Pons (tissue), 1 donor: ENCODE measurements around the gene PDE4D.
"Not testable (repeated sequence)": the region's sequence is repeated elsewhere in the genome, so short reads cannot be mapped to it uniquely, and the experiment has no call there.

Experiments
- DNase-seq: peaks from one replicate; pipeline ENCODE4 v3.0.0-alpha.2; 2016; ENCODE audit warnings: low spot score

PDE4D gene

DNA sequence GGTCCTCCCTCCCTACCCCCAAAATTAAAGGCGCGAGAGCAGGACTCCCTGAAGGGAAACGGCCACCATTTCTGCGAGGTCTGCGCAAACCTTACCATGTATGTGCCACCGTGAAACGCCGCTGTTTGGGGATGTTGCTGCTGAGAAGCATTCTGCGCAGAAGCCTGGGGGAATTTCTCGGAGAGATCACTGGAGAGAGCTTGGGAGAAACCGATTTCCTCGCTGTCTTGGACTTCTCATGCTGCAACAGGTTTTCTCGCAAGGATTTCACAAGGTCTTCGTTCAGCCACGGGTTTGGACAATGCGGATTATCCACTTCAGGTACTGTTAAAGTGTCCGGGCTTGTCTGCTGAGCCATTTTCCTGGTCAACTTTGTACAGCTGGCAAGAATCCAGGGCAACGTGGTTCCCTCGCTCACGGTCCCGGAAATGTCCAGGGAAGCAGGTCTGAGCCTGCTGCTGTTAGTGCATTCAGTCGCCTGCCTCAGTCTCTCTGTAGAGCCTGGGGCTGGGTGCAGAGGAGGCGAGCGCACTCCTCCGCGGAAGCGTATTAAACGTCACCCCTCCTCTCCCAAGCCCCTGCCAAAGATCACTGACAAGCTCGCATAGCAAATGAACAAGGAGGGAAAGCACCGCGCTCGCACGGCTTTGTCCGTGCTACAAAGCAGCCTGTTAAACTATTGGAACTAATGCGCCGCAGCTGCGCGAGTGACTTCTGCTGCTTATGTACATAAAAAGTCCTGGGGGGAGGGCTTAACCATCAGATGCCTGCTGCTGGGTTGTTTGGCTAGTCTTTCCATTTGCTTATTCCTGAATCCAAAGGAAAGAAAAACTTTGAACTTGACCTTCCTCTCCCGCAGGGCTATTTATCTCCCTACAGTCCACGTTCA lies 125.1 kb downstream of the PDE4D start:
- DNase-seq, result peak; percentile 53

DNA sequence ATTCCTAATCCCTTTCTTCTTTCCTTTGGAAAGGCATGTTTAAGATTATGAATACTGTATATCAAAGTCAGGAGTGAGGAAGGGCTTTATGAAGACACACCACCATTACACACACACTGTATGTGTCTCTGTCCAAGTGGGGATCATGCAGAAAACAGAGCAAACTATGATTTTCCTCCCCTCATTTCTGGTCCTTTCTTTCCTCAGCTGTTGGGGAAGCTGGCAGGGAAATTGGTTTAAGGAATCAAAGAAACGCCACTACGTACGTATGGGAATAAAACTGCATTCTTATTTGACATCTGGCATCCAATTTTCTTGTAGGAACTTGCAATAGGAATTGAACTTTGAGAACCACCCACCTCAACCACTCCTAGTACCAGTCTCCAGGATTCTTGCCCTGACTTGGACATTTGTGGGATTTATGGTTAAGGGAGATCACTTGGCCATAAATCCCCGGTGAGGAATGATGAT lies 125.8 kb downstream of the PDE4D start:
- no peak for DNase-seq

DNA sequence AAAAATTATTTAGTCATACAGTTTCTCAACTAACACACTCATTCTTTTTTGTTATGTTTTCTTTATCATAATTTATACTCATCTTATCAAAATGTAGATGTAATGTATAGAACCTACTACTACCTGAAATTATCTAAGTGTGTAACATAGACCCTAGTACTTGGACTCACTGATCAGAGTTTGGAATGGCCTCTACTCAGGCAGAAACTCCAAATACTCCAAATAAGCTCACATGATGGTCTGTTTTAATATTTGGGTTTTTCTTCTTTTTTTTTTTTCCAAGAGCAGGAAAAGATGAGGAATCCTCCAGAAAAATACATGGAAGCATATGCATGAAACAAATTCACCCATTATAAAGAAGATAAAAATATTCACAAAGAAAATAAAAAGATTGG lies 126.3 kb downstream of the PDE4D start:
- DNase-seq, result no peak

DNA sequence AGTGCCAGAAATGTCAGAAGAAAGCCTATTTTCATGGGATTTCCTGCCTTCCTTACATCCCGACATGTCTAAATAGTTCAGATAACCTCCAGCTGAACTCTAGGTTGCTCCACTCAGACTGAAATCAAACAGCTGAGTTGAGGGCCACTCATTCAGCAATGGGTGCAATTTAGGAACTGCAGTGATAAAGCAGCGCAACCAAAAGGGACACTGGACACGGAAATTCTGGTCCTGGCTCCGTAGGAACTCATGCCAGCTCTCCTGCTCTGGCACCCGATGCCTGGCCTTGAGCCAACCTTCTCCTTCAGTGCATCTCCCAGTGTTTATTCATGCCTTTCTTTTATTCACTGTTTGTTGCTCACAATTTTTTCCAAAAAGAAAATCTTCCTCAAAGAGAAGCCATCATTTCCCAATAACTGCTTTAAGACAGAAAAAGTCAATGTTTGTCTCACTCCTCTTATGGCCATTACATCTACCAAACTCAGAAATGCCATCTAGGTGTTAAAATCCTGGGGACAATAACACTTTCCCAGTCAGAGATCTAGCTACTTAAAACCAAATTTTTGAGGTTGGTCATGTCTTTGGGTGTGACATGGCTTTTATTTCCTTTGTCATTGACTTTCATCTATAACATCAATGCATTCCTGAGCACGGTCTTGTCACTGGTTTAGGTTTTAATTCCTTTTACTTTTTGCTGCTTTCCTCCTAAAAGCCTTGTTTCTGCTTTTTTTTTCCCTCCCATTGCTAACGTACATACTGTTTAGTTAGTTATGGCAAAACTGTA lies 126.9 kb downstream of the PDE4D start:
- DNase-seq, result peak; percentile 17

DNA sequence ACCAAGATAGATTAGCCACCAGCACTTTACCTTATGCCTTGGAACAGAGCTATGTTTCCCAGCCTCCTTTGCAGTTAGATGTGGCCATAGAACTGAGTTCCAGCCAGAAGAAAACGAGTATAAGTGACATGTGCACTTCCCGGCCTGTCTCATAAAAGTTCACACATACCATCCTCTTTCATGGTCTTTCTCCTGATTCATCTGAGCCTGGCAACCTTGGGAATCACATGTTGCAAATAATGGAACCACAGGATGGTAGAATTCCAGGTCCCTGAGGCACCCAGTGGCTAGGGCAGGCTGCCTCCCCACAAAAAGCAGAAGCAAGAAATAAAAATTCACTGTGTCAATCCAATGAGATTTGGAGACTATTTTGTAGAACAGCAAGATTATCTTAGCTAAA lies 128.1 kb downstream of the PDE4D start:
- no peak for DNase-seq

DNA sequence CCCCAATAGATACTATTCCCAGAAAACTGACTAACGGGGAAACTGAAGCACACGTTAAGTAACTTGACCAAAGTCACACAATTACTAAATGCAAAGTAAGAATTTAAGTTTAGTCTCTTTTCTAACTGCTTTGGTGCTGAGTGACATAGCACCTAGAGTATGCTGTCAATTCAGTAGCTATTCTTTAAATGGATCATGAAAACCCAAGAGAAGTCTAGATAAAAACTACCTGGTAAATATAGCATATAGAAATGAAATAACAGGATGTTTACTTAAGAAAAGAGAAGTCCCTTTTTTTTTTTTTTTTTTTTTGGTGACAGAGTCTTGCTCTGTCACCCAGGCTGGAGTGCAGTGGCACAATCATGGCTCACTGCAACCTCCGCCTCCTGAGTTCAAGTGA lies 129.2 kb downstream of the PDE4D start:
- DNase-seq, result no peak

DNA sequence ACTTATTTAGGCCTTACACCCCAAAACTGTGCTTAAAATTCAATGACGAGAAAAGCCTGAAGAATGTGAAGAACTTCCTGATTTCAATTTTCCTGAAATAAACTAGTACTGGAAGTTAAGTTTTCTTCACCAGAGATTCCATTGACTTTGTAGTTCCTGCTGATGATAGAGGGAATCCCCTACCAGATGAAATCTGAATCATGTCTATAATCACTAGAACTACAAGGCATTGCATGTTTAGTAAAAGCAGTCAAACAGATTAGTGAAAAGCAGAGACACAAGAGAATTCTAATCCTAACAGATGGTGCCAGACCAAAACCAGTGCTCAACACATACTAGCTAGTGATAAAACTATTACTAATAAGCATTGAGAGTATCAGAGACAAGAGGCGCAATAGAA lies 130.0 kb downstream of the PDE4D start:
- no peak for DNase-seq

DNA sequence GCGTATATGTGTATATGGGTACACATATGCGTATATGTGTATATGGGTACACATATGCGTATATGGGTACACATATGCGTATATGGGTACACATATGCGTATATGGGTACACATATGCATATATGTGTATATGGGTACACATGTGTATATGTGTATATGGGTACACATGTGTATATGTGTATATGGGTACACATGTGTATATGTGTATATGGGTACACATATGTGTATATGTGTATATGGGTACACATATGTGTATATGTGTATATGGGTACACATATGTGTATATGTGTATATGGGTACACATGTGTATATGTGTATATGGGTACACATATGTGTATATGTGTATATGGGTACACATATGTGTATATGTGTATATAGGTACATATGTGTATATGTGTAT lies 131.3 kb downstream of the PDE4D start:
- DNase-seq, result not testable (repeated sequence)

DNA sequence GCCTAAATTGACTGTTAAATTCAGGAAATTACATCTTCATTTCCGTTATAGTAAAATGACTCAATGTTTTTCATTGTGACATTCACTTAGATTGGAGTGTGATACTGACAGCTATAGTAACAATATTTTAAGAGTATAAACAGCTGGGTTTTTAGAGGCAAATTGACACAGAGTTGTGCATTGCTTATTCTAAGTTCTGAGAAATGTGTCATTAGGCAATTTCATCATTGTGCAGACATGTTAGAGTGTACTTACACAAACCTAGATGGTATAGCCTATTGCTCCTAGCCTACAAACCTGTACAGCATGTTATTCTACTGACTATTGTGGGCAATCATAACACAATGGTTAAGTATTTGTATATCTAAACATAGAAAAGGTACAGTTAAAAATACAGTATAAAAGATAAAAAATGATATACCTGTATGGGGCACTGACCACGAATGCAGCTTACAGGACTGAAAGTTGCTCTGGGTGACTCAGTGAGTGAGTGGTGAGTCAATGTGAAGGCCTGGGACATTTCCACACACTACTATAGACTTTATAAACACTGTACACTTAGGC lies 132.7 kb downstream of the PDE4D start:
- DNase-seq, result no peak

DNA sequence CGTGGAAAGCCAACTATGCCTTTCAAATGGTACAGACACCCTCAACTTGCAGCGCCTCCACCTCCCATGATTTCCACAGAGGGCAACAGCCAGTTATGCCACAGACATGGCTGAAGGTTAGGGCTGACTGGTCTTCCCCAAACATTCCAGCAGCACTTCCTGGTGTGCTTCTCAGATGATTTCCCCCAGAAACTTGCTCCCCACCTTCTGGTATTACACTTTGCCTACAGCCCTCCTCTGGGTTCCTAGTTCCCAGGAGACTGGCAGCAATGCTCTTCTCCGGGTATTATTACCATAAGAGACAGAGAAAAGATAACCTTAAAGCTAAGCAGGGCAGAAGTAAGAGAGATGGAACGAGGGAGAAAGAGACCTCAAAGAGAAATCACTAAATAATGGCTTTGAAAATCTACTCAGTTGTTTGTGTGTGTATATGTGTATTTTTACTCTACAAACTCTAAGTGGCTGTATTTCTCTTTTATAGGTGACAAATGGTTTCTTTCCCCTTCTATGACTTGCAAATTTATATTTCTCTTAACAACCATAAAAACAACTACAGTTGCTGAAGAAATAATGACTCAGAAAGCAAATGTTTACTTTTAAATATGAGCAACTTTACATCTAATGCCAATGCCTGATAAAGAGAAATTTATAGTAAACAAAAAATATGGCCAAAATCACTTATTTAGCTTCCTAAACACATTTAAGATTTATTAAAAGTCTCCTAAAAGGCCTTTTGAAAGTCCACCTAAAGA lies 133.8 kb downstream of the PDE4D start:
- DNase-seq, result no peak

DNA sequence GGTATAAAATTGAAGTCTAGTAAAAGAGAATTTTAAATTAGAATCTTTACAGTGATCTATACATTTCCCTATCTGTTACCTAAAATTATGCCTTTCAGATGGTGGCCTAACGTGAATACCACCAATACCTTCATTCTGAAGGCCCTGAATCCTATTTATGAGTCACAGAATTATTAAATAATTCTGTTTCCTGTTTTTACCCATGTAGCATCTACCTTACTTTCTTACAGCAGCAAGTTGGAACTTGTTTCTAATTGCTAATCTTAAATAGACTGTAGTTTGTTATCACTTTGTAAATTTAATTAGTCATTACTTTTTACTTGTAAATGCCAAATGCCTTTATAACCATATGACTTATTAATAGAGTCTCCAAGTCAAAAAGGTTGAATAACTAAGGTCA lies 135.0 kb downstream of the PDE4D start:
- DNase-seq, result no peak

DNA sequence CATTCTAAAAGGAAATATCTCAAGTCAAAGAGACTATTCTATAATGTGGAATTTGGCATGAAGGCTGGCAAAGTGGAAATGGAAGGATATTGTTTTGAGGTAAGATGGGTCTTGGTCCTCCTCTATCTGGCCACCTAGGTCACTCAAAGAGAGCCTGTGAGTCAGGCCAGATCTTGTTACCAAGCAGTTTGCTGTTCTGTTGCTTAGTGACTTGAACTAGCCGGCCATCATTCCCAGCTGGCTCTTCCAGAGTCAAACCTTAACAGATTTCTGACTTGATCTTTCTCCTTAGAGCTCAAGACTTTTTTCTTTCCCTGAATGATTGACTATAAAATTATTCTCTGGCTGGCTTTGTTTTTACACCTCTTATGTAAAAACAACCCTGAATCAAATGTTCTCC lies 136.1 kb downstream of the PDE4D start:
- no peak for DNase-seq

DNA sequence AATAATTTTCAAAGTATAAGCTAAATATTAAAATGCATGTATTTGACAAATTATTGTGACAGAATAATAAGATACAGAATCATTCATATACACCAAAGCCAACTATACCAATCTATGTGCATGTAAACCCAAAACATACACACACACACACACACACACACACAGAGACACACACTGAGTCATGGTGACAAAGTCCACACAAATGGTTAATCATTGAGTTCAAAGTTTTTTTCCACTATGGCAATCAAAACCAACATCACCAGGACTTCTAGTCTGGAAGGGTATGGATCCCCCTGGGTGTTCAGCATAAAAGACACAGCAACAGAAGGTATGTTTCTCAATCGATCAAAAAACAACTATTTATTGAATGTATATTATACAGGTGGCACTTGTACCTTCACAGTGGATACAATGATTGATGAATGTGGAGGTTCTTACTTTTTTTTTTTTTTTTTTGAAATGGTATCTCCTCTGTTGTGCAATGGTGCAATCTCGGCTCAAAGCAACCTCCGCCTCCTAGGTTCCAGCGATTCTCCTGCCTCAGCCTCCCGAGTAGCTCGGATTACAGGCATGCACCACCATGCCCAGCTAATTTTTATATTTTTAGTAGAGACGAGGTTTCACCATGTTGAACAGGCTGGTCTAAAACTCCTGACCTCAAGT lies 137.0 kb downstream of the PDE4D start:
- DNase-seq, result no peak

DNA sequence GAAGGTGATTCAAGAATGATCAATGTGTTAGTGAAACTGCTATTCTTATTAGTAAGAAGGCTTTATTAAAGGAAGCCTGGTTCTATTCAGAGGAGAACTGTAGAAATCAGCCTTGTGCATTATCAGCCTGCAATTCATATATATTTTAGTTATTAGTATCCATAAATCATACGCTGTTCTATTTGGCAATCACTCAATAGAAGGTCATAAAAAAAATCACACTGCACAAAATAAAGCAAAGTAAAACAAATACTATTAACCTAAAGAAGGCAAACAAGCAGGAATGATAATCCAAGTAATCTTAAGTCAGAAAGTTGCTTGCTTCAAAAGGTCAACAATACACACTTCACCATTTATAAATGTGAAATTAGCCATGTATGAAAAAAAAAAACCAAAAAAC lies 138.1 kb downstream of the PDE4D start:
- DNase-seq, result no peak

DNA sequence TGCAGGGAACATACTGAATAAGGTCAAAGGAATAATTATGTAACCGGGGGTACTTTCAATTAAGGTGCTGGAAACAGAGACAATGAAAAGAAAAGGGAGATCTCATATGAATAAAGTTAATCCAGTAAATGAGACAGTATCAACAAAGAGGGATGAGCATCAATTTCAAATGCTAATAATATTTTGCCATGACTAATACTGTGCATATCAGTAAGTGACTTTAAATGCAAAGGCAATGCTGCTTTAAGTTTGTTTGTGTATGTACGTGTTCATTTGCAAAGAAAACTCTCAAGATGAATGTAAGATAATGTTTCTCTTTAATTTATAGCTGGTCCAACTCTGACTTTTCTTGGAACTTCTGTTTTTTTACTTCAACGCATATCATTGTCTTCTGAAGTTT lies 139.9 kb downstream of the PDE4D start:
- no peak for DNase-seq

DNA sequence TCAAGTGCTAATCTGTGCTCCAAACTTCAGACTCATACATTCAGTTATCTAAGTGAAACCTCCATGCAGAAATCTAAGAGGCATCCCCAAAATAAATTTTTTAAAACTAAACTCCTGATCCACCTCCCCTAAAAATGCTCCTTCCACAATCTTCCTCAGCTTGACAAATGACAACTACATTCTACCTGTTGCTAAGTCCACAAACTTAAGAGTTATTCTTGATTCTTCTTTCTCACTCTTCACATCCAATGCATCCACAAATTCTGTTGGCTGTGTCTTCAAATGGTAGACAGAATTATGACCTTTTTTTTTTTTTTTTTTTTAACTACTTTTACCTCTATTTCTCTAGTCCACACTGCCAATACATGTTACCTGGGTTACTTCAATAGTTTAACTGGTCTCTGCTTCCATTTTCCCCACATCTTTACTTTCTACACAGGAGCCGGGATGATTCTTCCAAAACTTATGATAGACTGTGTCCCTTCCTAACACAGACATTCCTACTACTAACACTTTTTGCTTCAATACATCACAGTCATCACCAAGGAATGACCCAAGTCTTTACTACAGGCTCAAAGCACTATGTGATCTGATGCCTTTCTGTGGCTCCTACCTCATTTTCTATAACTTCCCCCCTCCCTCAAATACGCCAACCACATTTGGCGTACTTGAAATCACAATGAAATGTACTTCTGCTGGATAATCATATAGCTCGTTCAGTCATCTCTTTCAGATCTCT lies 143.6 kb downstream of the PDE4D start:
- DNase-seq, result no peak

DNA sequence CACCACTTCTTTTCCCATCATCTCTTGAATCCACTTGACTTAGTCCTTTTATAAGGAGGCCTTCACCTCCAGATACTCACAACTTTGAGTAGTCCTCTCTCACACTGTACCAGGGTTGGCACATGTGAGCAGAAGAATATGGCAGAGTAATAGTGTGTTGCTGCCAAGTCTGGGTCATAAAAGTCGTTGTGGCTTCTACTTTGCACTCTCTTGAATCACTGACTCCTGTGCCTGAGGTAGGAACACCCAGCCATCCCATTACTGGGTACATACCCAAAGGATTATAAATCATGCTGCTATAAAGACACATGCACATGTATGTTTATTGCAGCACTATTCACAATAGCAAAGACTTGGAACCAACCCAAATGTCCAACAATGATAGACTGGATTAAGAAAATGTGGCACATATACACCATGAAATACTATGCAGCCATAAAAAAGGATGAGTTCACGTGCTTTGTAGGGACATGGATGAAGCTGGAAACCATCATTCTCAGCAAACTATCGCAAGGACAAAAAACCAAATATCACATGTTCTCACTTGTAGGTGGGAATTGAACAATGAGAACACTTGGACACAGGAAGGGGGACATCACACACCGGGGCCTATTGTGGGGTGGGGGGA lies 145.4 kb downstream of the PDE4D start:
- not testable (repeated sequence) for DNase-seq

DNA sequence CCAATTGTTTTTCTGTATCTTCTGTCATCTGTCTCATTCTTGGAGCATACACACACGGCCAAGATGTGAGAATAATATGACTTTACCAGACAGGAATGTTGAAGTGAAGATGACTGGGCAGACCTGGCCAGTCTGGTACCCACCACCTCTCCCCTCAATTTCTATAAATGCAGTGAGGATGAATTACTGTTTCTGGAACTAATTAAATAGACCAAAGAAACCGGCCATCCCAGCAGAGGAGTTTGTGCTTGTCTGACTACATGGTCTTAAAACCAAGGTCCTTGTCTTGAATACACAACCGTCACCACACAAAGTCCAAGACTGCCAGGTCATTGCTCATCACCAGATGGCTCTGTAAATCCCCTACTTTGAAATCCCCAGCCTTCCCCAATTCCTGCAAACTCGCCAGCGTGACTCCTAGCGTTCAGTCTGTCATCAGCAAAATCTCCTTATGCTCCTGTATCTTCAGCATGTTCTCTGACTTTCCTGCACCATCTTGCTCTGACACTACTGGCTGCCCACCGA lies 147.2 kb downstream of the PDE4D start:
- no peak for DNase-seq

DNA sequence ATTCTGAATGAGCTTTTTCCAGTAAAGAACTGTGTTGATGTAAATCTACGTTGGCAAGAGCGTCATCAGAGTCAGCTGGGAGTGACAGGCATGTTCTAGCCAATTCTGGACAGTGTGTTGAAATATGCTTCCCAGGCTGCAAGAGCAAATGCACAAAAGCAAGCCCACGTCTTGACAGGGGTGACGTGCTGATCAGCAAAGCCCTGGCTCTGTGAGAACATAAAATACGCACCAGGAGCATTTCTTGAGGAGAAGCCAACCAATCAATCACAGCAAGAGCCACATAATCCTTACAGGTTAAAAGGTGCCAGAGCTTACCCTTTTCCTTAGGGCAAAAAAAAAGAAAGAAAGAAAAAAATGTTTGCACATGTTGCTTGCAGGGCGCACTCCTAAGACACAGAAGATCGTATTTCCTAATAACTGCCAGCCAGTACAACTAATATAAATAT lies 148.1 kb downstream of the PDE4D start:
- no peak for DNase-seq

DNA sequence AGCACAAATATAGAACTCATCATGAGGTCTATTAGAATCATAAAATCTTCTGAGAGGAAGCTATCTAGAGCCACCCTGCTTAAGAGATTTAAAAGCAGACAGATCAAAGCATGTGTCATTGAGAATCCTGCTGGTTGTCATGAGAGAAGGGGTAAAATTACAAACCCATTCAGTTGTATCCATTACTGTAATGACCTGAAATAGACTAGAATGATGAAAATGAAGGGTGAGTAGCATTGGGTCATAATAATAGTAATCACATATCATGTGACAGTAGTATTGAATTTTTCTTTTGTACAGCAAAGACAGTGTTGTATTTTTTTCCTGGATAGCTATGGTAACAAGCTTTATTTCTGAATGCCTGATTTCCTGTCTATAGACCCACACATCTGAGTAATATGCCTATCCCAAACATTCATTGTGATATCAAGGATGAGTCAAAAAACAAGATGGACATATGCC lies 149.0 kb downstream of the PDE4D start:
- DNase-seq, result no peak
